GM21526 (cell line): ENCODE data around the gene GARS1.
"Not testable (repeated sequence)": the region's sequence is repeated elsewhere in the genome, so short reads cannot be mapped to it uniquely, and the experiment has no call there.

Experiments
- ATAC-seq: cut with Tn5 transposase; IDR thresholded peaks from one replicate; pipeline ENCODE4 v1.9.1; 2021; ENCODE audit warnings: moderate library complexity; ENCODE audit not compliant: unreplicated experiment, low FRiP score

The GARS1 gene

DNA sequence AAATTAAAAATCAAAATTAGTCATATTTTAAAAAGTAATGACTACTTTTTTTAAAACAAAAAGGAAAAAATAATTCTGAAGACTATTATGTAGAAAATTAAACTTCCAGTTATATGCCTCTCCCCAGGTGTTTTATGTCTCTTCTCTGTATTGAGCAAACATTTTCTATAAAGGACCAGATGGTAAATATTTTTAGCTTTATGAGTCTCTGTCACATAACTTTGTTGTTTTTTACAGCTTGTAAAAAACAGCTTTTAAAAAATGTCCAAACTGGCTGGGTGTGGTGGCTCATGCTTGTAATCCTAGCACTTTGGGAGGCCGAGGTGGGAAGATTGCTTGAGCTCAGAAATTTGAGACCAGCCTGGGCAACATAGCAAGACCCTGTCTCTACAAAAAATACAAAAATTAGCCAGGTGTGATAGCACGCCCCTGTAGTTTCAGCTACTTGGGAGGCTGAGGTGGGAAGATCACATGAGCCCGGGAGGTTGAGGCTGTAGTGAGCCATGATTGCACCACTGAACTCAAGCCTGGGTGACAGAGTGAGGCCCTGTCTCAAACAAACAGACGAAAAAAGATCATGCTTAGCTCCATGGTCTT, 23.5 kb downstream of the GARS1 start:
- ATAC-seq: no peak

DNA sequence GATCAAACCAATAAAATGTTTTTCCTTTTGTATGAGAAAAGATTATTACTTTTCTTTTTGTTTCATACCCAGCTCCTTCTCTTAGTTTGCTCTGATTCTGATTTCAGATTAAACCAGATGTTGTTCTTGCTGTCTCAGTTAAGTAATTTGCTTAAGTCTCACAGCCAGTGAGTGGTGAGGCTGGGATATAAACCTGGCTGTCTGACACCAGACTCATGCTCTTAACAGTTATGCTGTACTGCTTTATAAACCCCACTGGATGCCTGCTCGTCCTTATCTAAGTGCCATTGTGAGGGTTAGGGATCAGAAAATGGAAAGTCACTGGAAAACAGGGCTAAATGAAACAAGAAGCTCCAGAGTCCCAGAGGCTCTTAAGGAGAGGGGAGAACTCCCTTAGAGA, 24.3 kb downstream of the GARS1 start:
- ATAC-seq: no peak

DNA sequence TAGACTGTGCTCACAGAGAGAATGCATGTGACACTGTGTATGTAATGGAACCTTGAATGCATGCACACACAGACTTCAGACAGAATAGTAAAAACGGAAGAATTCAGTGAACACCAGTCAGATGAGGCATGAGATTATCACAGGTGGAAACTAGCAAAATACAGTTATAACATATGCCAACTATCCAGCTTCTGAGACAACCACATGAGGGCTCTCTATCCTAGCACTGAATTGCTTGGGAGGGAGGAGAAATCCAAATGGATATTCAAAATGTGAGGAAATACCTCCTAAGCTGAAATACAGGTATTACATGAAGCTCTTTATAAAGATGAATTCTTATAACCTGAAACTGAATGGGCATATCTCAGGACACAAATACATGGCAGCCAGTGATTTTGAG, 30.6 kb downstream of the GARS1 start:
- ATAC-seq: no peak

DNA sequence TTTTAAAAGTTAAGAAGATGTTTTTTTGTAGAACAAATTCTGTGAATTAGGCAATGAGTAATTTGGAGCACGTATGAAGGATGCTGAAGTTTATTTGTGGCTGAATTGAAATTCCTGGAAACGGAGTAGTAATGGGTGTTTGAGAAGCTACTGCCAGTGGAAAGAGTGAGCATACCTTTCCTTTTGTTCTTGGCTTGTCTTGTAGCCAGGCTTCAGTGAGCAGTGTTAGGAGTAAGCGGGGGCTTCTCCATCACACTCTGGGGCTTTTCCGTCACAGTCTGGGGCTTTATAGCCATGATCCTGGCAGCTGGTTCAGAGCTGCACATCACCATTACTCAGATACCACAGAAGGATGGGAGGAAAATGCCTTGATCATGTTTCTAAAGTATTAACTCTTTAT, 32.3 kb downstream of the GARS1 start:
- ATAC-seq: no peak

DNA sequence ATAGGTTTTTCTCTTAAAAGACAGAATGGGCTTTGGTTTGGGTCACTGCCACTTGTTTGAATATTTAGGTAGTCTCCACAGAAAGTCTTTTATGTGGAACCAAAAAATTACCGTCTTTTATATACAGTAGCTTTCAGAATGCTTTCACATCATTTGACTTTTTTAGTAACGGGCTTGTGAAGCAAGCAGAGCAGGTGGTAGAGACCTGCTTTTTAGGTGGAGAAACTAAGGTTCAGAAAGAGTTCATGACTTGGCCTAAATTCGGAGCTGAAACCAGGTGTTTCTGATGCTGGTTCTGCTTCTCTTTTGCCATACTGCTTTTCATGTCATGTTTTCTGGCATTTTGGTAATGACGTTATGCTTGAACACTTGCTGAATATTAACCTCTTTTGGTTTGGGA, 36.3 kb downstream of the GARS1 start:
- ATAC-seq: no peak

DNA sequence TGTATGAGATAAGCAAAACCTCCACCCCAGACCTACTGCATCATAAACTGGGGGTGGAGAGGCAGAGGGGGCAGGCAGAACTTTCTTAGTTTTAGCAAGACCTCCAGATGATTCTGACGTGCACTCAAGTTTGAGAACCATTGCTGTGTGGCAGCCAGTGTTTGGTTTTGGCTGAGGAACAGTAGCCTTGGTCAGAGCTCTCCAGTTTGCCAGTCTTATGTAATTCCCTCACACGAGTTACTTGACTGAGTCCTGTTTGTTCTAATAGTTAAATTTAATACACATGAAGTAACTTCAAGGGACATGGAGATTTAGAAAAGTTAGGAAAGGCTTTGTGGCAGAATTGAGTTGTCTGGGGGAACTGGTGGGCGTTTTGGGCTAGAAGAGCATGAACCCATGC, 38.5 kb downstream of the GARS1 start:
- ATAC-seq: no peak

DNA sequence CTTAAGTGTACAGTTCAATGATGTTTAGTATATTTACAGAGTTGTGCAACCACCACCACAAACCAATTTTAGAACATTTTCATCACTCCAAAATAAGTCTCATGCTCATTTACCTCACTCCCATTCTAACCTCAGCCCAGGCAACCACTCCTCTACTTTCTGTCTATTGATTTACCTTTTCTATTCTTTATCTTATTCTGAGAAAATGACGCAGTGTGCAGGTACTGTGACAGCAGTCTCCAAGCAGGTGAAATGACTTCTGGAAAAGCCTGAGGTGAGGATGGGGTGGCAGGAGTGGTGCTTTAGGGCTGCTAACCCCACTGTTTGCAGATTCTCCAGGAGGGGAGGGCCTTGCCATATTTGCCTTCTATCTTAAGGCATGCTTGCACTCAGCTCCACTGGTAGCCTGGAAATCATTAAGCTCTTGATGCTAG, 39.5 kb downstream of the GARS1 start:
- no peak for ATAC-seq

DNA sequence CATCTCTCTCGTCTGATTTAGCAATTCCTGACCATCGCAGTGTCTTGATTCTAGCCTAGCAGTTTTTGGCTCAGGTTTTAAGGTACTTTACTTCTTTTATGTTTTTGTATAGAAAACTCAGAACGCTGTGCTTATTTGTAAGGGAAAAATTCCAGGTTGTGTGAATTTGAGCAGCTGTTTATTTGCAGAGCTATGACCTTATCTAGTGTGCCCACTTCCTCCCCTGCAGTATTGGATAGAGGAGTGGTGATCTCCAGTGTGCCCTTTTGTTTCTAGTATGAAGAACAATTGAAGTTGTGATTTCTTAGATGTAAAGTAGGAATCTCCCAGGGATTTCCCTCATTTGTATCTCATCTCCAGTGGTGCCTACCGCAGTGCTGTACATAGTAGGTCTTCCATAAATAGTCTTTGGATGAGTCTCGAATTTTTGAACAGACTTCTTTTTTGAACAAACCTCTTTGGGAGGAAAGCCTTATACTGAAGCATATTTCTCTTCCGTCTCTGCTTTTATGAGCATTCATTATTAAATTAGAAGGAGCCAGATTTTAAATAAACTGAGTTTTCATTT, 40.0 kb downstream of the GARS1 start:
- no peak for ATAC-seq

DNA sequence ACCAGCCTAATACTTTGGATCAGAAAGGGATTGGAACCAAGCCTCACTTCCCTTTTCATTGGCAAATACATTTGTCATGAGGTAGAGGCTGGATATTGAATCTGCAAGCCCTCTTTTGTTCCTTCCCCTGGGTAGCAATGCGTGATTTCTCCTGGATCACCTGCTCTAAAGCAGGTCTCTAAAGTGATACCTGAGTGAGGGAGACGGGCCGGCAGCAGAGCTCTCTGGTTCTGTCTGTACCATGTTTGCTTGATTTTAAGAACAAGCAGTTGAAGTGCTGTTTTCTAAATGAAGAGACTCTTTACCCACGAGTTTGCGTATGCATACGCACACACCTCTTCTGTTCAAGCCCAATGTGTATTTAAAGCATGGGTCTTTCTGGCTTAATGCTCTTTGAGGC, 41.1 kb downstream of the GARS1 start:
- no peak for ATAC-seq

DNA sequence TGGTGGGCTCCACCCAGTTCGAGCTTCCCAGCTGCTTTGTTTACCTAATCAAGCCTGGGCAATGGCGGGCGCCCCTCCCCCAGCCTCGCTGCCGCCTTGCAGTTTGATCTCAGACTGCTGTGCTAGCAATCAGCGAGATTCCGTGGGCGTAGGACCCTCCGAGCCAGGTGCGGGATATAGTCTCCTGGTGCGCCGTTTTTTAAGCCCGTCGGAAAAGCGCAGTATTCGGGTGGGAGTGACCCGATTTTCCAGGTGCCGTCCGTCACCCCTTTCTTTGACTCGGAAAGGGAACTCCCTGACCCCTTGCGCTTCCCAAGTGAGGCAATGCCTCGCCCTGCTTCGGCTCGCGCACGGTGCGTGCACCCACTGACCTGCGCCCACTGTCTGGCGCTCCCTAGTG, 47.6 kb downstream of the GARS1 start:
- not testable (repeated sequence) for ATAC-seq

DNA sequence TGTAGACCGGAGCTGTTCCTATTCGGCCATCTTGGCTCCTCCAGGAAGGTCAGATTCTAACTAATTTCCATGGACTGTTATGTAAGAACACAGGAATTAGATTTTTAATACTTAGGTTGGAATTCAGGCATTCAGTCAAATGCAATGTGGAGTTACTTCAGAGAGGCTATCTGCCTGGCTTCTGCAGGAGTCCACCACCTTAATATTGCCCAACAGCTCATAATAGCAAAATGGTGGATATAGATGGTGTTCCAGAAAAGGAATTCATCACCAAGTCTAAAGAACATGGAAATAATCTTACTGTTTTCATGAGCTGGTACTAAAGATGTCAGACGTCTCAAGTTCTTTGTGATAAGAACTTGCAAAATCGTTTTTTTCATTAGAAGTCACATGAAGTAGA, 48.1 kb downstream of the GARS1 start:
- ATAC-seq: no peak

DNA sequence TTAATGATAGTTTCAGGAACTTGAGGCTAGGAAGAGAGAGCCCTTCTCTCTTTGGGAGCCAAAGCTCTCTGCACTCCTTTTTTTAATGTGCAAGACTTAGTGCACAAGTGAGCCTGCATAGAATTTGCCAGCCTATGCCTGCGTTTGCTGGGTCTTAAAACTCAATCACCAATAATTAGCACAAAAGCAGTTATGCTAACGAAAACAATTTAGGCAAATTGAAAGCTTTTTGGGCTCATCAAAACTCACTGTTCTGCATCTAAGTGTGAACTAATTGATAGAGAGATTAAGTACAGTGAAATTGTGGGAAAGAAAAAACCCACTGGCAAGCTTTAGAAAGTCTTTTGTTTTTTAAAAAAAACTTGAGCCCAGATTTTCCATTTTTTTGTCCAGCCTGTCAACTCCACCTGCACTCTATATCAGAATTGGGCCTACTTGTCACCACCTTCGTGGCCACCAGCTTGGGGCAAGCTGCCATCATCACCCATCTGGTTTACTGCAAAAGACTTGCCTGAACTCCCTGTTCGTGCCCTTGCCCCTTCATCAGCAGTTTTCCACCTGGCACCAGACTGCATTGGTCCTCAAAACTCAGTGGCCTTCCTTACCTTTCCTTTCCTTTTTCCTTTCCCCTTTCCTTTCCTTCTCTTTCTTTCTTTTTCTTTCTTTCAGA, 49.7 kb downstream of the GARS1 start:
- no peak for ATAC-seq

DNA sequence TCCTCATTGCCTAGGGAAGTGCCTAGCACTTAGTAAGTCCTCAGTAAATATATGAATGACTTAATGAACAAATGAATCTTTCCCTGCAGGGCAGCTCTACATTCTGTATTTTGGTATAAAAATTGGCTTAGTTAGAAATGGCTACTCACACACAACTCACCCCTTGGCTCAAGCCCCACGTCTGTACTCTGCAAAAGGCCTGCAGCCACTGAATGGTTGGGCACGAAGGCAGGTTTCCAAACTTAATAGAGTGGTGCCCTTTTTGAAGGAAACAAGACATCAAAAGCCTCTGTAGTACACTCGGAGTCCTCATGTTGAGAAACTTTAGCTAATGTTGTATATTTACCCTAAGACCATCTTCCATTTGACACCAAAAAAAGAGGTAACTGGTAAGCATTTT, 51.0 kb downstream of the GARS1 start:
- ATAC-seq: no peak

DNA sequence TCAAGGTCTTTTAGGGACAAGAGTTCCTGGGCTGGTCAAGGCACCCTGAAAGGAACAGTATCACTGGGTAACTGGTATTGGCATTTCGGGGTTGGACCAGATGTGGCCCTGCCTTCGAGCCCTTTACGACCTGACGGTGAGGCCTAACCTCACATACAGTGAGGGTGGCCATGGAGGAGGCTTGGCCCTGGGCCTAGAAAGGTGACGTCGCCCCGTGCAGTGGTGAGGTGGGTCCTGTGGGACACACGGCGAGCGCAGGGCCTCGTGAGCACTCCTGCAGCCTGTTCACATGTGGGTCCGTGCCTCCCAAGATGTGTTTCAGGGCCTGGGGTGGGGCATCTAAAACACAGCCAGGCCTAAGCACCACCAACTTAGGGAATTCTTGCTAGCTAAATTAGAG, 51.5 kb downstream of the GARS1 start:
- no peak for ATAC-seq

DNA sequence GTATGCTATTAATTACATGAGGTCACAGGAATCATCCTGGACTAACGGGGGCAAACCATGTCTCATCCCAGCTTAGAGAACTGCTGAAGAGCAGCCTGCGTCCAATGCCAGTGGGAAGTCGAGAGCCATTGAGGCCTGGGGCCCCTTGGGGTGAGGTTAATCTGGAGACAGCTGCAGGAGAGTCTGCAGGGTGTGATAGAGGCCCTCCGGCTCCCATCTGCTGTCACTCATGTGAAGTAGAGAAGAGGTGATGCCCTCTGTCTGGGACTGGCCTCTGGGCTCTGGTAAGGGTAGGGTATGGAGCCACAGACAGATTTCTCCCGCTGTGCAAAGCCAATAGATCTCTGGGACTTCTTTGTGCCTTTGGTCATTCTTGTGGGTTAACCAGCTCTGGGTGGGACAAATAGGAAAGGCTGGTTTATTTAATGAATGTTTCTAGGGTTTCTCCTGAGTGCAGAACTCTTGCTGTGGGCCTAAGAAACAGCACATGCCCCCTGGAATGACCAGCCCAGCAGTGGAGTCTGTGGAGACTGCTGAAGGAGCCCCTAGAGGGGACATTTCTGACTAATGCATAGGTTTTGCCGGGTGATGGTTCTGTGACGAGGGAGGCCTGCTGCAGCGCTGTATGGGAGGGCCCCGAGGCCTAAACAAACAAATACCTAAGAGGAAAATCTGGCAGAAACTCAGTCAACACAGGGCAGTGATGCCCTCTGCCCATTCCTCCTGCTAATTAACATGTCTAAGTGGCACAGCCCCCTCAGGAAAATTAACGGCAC, 53.1 kb downstream of the GARS1 start:
- no peak for ATAC-seq

DNA sequence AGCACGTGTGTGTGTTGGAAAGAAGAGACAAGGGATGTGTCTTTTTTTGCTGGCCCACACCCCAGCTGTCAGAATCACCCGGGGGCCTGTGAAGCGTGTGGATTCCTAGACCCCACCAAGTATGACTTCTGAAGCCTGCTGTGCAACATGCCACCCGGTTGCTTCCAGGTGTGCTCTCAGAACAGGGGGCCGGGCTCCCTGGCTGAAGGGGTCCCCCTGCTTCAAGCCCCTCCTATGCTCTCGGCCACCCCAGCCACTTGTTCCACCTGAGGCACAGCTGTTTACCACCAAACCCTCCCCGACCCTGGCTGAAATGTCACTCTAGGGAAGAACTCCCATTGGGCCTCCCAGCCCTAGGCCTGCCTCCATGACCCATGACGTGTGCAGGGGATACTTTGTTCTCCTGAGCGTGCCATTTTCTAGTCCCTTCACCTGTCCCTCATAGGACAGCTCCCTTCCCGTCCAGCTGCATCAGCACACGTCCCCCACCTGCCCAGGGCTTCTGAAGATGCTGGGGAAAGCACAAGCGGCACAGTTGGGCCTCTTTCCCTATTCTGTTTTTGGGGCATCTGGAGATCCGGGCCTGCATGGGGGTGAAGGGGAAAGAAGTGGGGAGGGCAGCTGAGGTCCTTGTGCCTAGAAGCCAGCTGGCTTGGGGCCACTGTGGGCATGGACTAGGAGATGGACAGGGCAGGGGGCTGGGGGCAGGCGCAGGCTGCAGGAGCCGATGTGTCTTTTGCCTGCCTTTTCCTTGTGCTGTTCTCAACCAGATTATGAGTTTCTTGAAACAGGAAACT, 54.3 kb downstream of the GARS1 start:
- no peak for ATAC-seq

DNA sequence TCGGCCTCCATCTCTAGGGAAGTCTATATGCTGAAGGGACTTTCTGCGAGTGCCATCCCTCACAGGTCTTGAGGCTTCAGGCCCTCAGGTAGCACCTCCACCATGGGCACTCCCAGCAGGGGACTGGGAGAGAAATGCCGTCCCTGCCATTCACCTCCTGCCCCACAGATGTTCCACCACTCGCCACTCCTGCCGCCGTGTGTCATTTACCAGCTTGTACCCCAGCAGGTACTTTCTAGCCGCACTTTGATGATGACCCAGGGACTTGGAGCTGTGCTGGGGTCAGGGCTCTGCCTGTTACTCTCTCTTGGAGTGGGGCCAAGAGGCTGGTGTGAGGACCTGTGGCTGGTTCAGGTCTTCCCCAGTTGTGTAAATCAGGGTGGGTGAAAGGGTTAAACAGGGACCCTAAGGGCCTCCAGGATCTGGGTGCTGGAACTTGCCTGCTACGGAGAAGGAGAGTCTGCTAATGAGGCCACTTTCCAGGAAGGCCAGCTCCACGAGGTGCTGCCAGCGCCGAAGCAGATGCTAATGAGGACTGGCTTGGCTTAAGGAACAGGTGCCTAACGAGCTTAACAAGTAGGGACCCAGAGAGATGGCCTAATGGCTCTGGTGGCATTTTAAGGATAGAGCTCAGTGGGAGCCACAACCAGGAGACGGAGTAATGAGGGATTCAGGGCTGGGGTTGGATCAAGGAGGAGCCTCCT, 55.2 kb downstream of the GARS1 start:
- no peak for ATAC-seq

DNA sequence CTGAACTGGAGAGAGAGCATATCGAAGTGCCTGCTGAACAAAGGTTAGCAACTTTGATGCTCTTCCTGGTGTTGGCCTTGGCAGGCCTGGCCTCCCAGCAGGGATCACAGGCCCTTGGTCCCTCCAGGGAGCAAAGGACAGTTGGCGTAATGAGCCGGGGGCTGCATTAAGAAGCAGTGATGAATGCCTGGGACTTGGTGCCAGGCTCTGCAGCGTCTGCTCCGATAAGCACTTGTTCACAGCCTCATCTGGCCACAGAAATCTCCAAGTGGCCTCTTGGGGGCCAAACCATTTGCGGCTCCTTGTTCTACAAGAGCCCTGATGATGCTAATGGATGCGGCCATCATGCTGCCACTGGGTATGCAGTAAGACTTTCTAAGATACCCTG, 55.7 kb downstream of the GARS1 start:
- ATAC-seq: no peak

DNA sequence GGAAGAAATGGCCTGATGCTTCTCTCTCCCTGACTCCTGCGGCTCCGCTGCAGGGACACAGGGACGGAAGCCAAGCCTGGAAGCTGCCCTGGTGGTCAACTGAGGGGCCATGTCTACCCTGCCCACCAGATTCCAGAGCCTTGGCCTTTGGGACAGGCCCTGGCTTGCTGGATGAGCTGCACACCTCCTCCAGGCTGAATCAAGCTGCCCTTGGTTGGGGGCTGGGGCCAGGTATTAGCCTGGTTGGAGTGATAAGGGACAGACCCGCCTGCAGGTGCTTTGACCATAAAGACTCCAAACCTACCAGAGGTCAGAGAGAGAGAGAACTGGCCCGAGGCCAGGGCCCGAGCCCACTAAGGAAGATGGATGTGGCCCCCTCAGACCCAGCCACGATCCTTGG, 57.5 kb downstream of the GARS1 start:
- no peak for ATAC-seq
